Hepatocyte (in vitro differentiated cells): ENCODE data around the gene EXOC4.

Source experiments
- CTCF ChIP-seq: fragments of 200-600 bp; sonication (generic); IDR thresholded peaks from 2 replicates; pipeline ENCODE4 v1.5.1; 2016; ENCODE audit warnings: antibody characterized with exemption, mild to moderate bottlenecking; ENCODE audit not compliant: poor library complexity
- EZH2phosphoT487 ChIP-seq: fragments of 200-600 bp; sonication (generic); IDR thresholded peaks from one replicate; pipeline ENCODE4 v1.6.1; 2018; ENCODE audit warnings: antibody characterized with exemption, mild to moderate bottlenecking, low read depth, moderate library complexity; ENCODE audit not compliant: unreplicated experiment, severe bottlenecking

DNA sequence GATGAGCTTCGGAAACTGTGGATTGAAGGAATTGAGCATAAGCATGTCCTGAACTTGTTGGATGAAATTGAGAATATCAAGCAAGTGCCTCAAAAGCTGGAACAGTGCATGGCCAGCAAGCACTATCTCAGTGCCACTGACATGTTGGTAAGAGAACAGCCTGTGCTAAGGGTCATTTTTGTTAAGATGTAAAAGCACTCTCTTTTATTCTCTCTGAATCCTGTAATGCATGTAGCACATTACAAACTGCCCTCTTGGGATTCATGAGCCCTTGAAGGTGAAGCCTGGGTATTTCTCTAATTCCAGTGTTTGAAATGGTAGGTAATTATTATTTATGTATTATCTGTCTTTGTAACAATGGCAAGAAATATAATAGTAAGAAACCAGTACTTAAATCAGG lies 36.1 kb downstream of the EXOC4 start:
- no peak for TF ChIP-seq CTCF
- no peak for TF ChIP-seq EZH2phosphoT487
